Measurements from ENCODE around the gene DPYSL5.

Gene DPYSL5

GRCh38 chr2:26852405-26853306, 4.7 kb downstream of the DPYSL5 start:
- peak; percentile 100 for TF ChIP-seq GATA3 (IDR thresholded peaks at IDR 0.05; ENCODE audit: low read depth, low read length)
- TF ChIP-seq GATA2 (IDR thresholded peaks at IDR 0.05; ENCODE audit: low read depth, low read length), result peak; percentile 99

DNA sequence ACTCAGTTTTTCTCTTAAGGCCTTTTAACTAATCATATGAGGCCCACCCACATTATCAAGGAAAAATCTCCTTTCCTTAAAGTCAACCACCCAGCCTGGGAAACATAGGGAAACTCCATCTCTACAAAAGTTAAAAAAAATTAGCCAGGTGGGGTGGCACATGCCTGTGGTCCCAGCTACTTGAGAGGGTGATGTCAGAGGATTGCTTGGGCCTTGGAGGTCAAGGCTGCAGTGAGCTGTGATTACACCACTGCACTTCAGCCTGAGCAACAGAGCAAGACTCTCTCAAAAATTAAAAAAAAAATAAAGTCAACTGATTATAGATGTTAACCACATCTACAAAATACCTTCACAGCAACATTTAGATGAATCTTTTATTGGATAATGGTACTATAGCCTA, 5.8 kb downstream of the DPYSL5 start:
- TF ChIP-seq GATA2 (IDR thresholded peaks at IDR 0.05; ENCODE audit: low read depth, low read length) (no peak), GATA3 (IDR thresholded peaks at IDR 0.05; ENCODE audit: low read depth, low read length) (no peak)

- TF ChIP-seq GATA3 (IDR thresholded peaks at IDR 0.05; ENCODE audit: low read depth, low read length), result no peak
- TF ChIP-seq GATA2 (IDR thresholded peaks at IDR 0.05; ENCODE audit: low read depth, low read length), result no peak
Measured at GRCh38 chr2:26854283-26854827, 6.4 kb downstream of the DPYSL5 start.

DNA sequence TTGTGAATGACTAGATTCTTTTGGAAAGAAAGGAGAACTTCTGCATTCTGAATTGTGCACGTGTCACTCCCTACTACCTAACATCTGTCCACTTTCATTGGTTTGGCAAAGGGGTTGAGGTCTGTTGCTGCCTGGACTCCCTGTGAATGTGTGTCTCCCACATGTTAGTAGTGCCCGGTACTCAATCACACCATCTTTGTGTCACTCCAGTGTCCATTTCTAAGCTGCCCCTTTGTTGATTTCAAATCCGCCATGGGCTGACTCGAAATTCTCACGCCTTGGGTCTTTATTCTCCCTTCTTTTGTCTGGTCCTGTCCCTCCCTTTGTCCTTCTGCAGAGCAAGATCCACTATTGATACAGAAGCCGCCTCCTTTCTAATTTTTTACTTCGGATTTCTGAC, 7.5 kb downstream of the DPYSL5 start:
- TF ChIP-seq GATA2 (IDR thresholded peaks at IDR 0.05; ENCODE audit: low read depth, low read length), result no peak

GRCh38 chr2:26859622-26860021, 11.7 kb downstream of the DPYSL5 start:
- TF ChIP-seq GATA3 (IDR thresholded peaks at IDR 0.05; ENCODE audit: low read depth, low read length), result no peak
- no peak for TF ChIP-seq GATA2 (IDR thresholded peaks at IDR 0.05; ENCODE audit: low read depth, low read length)

DNA sequence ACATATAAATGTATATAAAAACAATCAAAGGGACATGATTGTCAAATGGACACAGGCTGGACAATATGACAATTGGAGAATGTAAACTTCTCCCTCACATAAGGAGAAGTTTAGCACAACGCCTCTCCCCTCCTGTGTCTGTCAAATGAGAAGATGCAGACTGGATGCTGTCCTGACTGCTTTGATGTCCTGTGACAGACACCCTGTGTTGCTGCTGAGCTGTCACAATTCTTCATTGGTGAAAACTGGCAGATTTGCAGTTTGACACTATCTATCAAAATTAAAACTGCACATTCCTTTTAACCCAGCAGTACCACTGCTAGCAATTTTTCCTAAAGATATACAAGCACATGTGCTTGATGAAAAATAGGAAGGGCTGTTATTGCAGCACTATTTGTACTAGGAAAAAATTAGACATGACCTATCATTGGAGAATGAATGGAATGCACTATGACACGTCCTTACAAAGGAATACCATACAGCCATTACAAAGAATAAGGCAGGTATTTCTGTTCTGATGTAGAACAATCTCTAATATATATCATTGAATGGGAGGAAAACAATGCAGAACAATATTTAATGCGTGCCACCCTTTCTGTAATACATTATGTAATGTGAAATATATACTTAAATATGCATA, 12.4 kb downstream of the DPYSL5 start:
- TF ChIP-seq GATA3 (IDR thresholded peaks at IDR 0.05; ENCODE audit: low read depth, low read length) (no peak), GATA2 (IDR thresholded peaks at IDR 0.05; ENCODE audit: low read depth, low read length) (no peak)

DNA sequence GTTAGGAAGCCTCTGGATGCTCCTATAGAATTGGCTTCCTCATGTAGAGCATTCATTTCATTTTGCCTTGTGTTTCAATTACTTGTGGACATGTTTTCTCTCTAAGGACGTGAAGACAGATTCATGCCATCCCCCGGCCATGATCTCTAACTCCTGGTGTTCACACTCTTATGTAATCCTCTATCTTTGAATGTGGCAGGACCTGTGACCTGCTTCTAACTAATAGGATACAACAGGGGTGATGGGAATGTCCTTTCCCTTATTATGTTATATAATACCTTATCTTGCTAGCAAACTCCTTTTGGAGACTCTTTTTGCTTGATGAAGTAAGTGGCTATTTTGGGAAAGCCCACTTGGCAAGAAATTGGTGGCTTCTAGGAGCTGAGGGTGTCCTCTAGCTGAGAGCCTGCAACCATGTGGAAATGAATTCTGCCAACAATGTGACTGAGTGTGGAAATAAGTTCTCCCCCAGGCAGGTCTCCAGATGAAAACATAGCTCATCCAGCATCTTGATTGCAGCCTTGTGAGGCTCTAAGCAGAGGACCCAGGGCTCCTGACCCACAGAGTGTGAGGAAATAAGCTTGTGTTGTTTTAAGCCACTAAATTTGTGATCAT, 13.8 kb downstream of the DPYSL5 start:
- TF ChIP-seq GATA2 (IDR thresholded peaks at IDR 0.05; ENCODE audit: low read depth, low read length) (no peak), GATA3 (IDR thresholded peaks at IDR 0.05; ENCODE audit: low read depth, low read length) (no peak)

DNA sequence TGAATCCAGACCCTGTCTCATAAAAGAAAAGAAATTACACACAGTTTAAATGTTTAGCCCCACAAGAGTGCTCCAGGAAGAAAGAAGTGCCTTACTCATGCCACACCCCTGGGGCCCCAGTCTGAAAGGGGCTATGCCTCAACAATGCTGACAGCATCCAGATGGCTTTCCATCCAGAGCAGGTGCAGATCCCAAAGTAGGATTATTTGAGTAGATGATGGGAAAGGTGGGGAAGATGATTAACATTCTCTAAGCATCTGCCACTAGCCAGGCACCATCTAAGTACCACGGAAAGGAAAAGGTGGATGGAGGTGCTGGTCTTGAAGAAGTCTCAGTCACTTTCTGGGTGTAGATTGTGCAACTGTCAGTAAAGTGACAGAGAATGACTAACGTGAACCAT, 16.3 kb downstream of the DPYSL5 start:
- TF ChIP-seq GATA3 (IDR thresholded peaks at IDR 0.05; ENCODE audit: low read depth, low read length) (no peak), GATA2 (IDR thresholded peaks at IDR 0.05; ENCODE audit: low read depth, low read length) (no peak)

DNA sequence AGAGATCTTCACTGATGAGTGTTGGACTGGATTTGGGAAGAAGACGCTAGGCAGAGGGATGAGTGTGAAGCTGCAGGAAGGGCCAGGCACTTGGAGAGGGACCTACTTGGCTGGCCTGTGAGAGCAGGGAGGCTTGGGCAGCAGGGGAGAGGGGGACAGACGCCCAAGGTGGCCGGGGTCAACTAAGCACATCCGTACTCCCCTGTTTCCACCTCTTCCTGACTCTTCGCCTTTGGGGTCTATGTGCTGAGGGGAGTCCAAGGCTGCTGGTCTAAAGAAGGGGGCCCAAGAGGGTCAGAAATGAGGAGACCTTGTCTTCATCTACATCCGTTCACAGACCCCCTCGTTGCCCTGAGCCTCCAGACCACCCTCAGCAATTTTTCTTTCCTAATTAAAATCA, 16.7 kb downstream of the DPYSL5 start:
- TF ChIP-seq GATA3 (IDR thresholded peaks at IDR 0.05; ENCODE audit: low read depth, low read length), result no peak
- no peak for TF ChIP-seq GATA2 (IDR thresholded peaks at IDR 0.05; ENCODE audit: low read depth, low read length)

DNA sequence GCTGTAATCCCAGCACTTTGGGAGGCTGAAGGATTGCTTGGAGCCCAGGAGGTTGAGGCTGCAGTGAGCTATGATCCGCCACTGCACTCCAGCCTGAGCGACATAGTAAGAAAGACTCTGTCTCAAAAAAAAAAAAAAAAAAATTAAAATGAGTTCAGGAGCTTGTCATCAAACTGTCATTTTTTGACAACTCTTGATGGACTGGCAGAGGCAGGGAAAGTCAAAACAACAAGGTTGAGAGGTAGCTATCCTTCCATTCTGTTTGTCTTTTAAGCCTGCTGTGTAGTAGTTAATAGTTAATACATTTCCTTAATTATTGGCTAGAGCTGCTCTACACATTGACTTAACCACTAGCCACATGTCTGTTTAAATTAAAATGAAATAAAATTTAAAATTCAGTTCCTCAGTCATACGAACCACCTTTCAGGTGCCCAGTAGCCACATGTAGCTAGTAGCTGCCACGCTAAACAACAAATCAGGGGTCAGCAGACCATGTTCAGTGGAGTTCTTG, 22.7 kb downstream of the DPYSL5 start:
- no peak for TF ChIP-seq GATA3 (IDR thresholded peaks at IDR 0.05; ENCODE audit: low read depth, low read length)
- no peak for TF ChIP-seq GATA2 (IDR thresholded peaks at IDR 0.05; ENCODE audit: low read depth, low read length)

- TF ChIP-seq GATA2 (IDR thresholded peaks at IDR 0.05; ENCODE audit: low read depth, low read length) (no peak), GATA3 (IDR thresholded peaks at IDR 0.05; ENCODE audit: low read depth, low read length) (no peak)
Measured at GRCh38 chr2:26873286-26873983, 25.5 kb downstream of the DPYSL5 start.

DNA sequence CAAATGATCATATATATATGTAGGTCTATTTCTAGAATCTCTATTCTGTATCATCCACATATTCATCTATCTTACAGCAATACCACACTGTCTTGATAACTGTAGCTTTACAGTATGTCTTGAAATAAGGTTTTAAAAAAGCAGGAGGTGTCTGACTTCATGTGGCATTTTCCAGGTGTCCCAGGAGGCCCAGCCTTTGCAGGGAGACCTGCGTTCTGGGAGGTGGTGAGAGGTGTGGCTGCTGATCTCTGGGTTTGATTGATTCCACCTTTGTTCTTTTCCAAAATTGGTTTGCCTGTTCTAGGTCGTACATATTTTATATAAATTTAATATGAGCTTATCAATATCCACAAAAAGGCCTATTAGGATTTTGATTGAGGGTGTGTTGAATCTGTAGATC, 26.6 kb downstream of the DPYSL5 start:
- no peak for TF ChIP-seq GATA3 (IDR thresholded peaks at IDR 0.05; ENCODE audit: low read depth, low read length)
- TF ChIP-seq GATA2 (IDR thresholded peaks at IDR 0.05; ENCODE audit: low read depth, low read length), result no peak

GRCh38 chr2:26875065-26875634, 27.2 kb downstream of the DPYSL5 start:
- no peak for TF ChIP-seq GATA2 (IDR thresholded peaks at IDR 0.05; ENCODE audit: low read depth, low read length)
- no peak for TF ChIP-seq GATA3 (IDR thresholded peaks at IDR 0.05; ENCODE audit: low read depth, low read length)
